Ishikawa (cell line): ENCODE measurements around the gene PTTG1.

Source experiments
- CEBPB ChIP-seq: IDR thresholded peaks from 2 replicates; pipeline ENCODE4 v1.6.1; 2012
- CREB1 ChIP-seq: IDR thresholded peaks from 2 replicates; pipeline ENCODE4 v1.6.1; 2012; ENCODE audit warnings: low read depth
- EGR1 ChIP-seq: IDR thresholded peaks from 2 replicates; pipeline ENCODE4 v1.6.1; 2012
- EP300 ChIP-seq: IDR thresholded peaks from 2 replicates; pipeline ENCODE4 v1.6.1; 2012; ENCODE audit warnings: borderline replicate concordance
- FOXM1 ChIP-seq: IDR thresholded peaks from 2 replicates; pipeline ENCODE4 v1.6.1; 2012; ENCODE audit warnings: low read depth, borderline replicate concordance
- NFIC ChIP-seq: IDR thresholded peaks from 2 replicates; pipeline ENCODE4 v1.6.1; 2012
- RAD21 ChIP-seq: IDR thresholded peaks from 2 replicates; pipeline ENCODE4 v1.6.1; 2012; ENCODE audit warnings: low read depth
- REST ChIP-seq: IDR thresholded peaks from 2 replicates; pipeline ENCODE4 v1.6.1; 2012; ENCODE audit warnings: low read depth, mild to moderate bottlenecking
- TAF1 ChIP-seq: IDR thresholded peaks from 2 replicates; pipeline ENCODE4 v1.6.1; 2012; ENCODE audit warnings: low read depth, mild to moderate bottlenecking
- TCF12 ChIP-seq: IDR thresholded peaks from 2 replicates; pipeline ENCODE4 v1.6.1; 2012; ENCODE audit warnings: low read depth
- TEAD4 ChIP-seq: IDR thresholded peaks from 2 replicates; pipeline ENCODE4 v1.6.1; 2012
- YY1 ChIP-seq: IDR thresholded peaks from 2 replicates; pipeline ENCODE4 v1.6.1; 2012; ENCODE audit warnings: low read depth
- ZBTB7A ChIP-seq: IDR thresholded peaks from 2 replicates; pipeline ENCODE4 v1.6.1; 2012; ENCODE audit warnings: low read depth
- TF ChIP-seq, protein P1 (sequence below): IDR thresholded peaks from 2 replicates; pipeline ENCODE4 v1.6.1; 2012
- TF ChIP-seq, protein P2 (sequence below): IDR thresholded peaks from 2 replicates; pipeline ENCODE4 v1.6.1; 2012

Gene PTTG1

GRCh38 chr5:160466116-160466515, 44.5 kb downstream of the PTTG1 start:
- TF ChIP-seq TEAD4: no peak
- TF ChIP-seq EGR1: no peak
- TF ChIP-seq, protein P1, sequence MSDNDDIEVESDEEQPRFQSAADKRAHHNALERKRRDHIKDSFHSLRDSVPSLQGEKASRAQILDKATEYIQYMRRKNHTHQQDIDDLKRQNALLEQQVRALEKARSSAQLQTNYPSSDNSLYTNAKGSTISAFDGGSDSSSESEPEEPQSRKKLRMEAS: no peak
- TF ChIP-seq FOXM1: no peak
- TF ChIP-seq CREB1: no peak
- TF ChIP-seq EP300: no peak
- TF ChIP-seq CEBPB: no peak

DNA sequence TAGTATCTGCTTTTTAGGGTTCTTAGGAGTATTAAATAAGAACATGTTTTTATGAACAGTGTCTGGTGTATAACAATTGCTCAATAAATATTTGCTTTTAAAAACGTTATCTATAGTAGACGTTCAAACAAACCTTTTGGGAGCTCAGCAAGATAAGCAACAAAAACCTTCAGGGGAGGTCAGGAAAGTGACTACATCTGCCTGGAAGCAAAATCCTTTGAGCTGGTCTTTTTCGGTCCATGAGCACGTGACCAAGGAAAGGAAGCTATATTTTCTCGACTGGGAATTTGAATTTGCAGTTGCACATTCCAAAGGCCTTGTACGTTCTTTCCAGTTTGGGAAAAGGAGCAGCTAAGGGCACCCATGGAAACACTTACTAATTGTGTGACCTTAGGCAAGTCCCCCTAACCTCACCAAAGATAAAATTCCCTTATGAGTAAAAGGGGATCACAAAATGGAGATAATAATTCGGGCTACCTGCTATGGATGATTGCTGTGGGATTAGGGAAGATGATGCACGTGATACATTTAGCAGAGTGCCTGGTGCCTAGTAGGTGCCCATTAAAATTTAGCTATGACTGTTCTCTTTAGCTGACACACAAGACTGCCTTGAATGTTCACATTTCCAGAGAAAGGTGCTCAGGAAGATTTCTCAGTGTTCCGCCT, 45.4 kb downstream of the PTTG1 start:
- TF ChIP-seq, protein P2, sequence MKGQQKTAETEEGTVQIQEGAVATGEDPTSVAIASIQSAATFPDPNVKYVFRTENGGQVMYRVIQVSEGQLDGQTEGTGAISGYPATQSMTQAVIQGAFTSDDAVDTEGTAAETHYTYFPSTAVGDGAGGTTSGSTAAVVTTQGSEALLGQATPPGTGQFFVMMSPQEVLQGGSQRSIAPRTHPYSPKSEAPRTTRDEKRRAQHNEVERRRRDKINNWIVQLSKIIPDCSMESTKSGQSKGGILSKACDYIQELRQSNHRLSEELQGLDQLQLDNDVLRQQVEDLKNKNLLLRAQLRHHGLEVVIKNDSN: 0 out of 2 replicates have a peak, but pooled peaks have one; percentile 28
- TF ChIP-seq NFIC: no peak

DNA sequence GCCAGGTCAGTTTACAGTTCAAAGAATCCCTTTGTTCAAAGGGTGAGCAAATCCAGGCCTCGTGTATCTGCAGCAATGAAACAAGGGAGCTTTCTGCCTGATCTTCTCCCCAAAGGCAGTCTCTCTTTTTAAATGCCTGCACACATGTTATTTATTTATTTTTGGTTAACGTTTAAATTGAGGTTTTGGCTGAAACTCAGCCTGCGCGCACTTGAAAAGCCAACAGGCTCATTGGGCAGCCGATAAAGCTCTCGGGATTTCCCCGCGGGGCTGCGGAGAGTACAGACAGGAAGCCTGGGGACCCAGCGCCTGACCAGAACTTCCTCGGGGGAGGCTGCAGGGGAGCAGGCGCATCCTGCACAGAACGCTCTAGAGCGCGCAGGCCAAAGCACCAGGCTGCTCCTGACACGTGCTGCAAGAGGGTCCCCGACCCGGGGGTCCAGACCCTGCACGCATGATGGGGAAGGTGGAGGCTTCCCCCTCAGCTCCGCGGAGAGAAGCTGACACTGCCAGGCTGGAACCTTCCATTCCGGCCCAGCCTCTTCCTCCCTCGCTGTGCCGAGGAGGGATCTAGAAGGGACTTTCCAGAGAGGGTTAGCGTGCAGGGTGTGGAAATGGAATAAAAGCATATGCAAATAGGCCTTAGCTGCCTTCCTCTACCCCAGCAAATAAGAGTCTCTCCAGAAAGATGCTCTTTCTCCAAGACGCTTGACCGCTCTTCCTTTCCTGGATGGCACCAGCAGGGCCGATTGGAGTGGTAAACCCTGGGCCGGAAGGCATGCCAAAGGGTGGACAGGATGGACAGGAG, 46.1 kb downstream of the PTTG1 start:
- TF ChIP-seq, protein P1: no peak
- TF ChIP-seq NFIC (no peak), RAD21 (no peak), TCF12 (no peak), ZBTB7A (no peak), EP300 (no peak), TEAD4 (no peak), CEBPB (no peak), EGR1 (no peak), CREB1 (no peak), TAF1 (no peak), REST (no peak), YY1 (no peak), FOXM1 (no peak)
- TF ChIP-seq, protein P2: no peak

- TF ChIP-seq FOXM1 (no peak), REST (no peak), EGR1 (no peak), RAD21 (no peak), TEAD4 (no peak), YY1 (no peak), ZBTB7A (no peak), TAF1 (no peak), CREB1 (no peak), NFIC (no peak), CEBPB (no peak), TCF12 (no peak), EP300 (no peak)
- TF ChIP-seq, protein P1: no peak
- TF ChIP-seq, protein P2: no peak
Observed at GRCh38 chr5:160468363-160468975, 46.8 kb downstream of the PTTG1 start.
